ENCODE measurements around the gene KNCN.

KNCN gene

GRCh38 chr1:46547481-46548383 lies 3.7 kb downstream of the KNCN start:
- no peak overlapping the region for H2BK5ac ChIP-seq (ENCODE audit: low read length)
- peaks cover 0 to 5% of the 10 kb centered on the region in 2 donors for H3K9me3 ChIP-seq (replicated peaks in 1 of 2; ENCODE audit: control insufficient read depth in 2 of 2, insufficient read depth in 1 of 2, low read depth in 1 of 2, low read length in 2 of 2)
- H2BK120ac ChIP-seq (ENCODE audit: low read depth, low read length), result no peak overlapping the region
- H3K4me2 ChIP-seq (ENCODE audit: insufficient read depth, low read length, poor library complexity, severe bottlenecking), result no peak overlapping the region
- no peak overlapping the region for H3K9ac ChIP-seq (ENCODE audit: low read depth, low read length, poor library complexity)
- no CpG with 5 or more reads among the region's 22 CpGs for WGBS, 2 donors (ENCODE audit: extremely low coverage in 2 of 2, insufficient read length in 2 of 2, insufficient replicate concordance in 1 of 2)
- peak overlapping the region; percentile 54 for H3K18ac ChIP-seq (ENCODE audit: low read length)
- H3K23ac ChIP-seq (ENCODE audit: low read depth, low read length, poor library complexity), result no peak overlapping the region
- H4K91ac ChIP-seq (ENCODE audit: low read depth, low read length, poor library complexity), result no peak overlapping the region
- no peaks in the 10 kb centered on the region for H3K79me1 ChIP-seq (ENCODE audit: low read depth, low read length)
- H2AK5ac ChIP-seq (ENCODE audit: low read depth, low read length), result peak overlapping the region; percentile 77
- peaks cover 11 to 26% of the 10 kb centered on the region in 2 donors for H3K4me1 ChIP-seq (ENCODE audit: control insufficient read depth in 2 of 2, insufficient read depth in 1 of 2, low read depth in 1 of 2, low read length in 2 of 2)
- H2BK15ac ChIP-seq (ENCODE audit: low read length), result peak overlapping the region; percentile 79
- no peak for DNase-seq (ENCODE audit: low spot score)
- H3K4me3 ChIP-seq (ENCODE audit: low read length in 2 of 2), result no peak overlapping the region
- no peak overlapping the region for H3K27ac ChIP-seq (replicated peaks; ENCODE audit: low read length)
- H3K4ac ChIP-seq (ENCODE audit: low read length), result peak overlapping the region; percentile 79
- H3K27me3 ChIP-seq (ENCODE audit: control insufficient read depth in 3 of 3, insufficient read depth in 3 of 3, low read depth in 1 of 3, low read length in 3 of 3), result peaks cover 13 to 68% (median 36%) of the 10 kb centered on the region in 3 experiments
- H4K8ac ChIP-seq (ENCODE audit: low read depth, low read length), result no peak overlapping the region
- H3K36me3 ChIP-seq (replicated peaks in 1 of 2; ENCODE audit: control insufficient read depth in 2 of 2, insufficient read depth in 2 of 2, low read length in 2 of 2), result no peaks in the 10 kb centered on the region
- H2BK12ac ChIP-seq (ENCODE audit: low read length), result no peak overlapping the region
- no peak overlapping the region for H3K14ac ChIP-seq (ENCODE audit: low read length)
- H2AFZ ChIP-seq (ENCODE audit: low read length), result no peak overlapping the region

- Histone ChIP-seq H3K27ac (replicated peaks; ENCODE audit: low read length) (no peak overlapping the region), H2BK5ac (ENCODE audit: low read length) (no peak overlapping the region), H2BK15ac (ENCODE audit: low read length) (no peak overlapping the region), H3K79me1 (ENCODE audit: low read depth, low read length) (no peaks in the 10 kb centered on the region), H3K4me2 (ENCODE audit: insufficient read depth, low read length, poor library complexity, severe bottlenecking) (no peak overlapping the region), H3K9ac (ENCODE audit: low read depth, low read length, poor library complexity) (no peak overlapping the region), H3K4me3 (ENCODE audit: low read length in 2 of 2) (no peak overlapping the region), H2BK120ac (ENCODE audit: low read depth, low read length) (no peak overlapping the region), H2AFZ (ENCODE audit: low read length) (no peak overlapping the region), H3K4me1 (ENCODE audit: control insufficient read depth in 2 of 2, insufficient read depth in 1 of 2, low read depth in 1 of 2, low read length in 2 of 2) (peaks cover 11 to 26% of the 10 kb centered on the region in 2 donors), H3K4ac (ENCODE audit: low read length) (no peak overlapping the region), H3K14ac (ENCODE audit: low read length) (no peak overlapping the region), H3K27me3 (ENCODE audit: control insufficient read depth in 3 of 3, insufficient read depth in 3 of 3, low read depth in 1 of 3, low read length in 3 of 3) (peaks cover 13 to 68% (median 47%) of the 10 kb centered on the region in 3 experiments), H2BK12ac (ENCODE audit: low read length) (no peak overlapping the region), H3K36me3 (replicated peaks in 1 of 2; ENCODE audit: control insufficient read depth in 2 of 2, insufficient read depth in 2 of 2, low read length in 2 of 2) (no peaks in the 10 kb centered on the region), H2AK5ac (ENCODE audit: low read depth, low read length) (no peak overlapping the region), H4K91ac (ENCODE audit: low read depth, low read length, poor library complexity) (no peak overlapping the region), H4K8ac (ENCODE audit: low read depth, low read length) (no peak overlapping the region), H3K18ac (ENCODE audit: low read length) (no peak overlapping the region), H3K9me3 (replicated peaks in 1 of 2; ENCODE audit: control insufficient read depth in 2 of 2, insufficient read depth in 1 of 2, low read depth in 1 of 2, low read length in 2 of 2) (peaks cover 0 to 5% of the 10 kb centered on the region in 2 donors), H3K23ac (ENCODE audit: low read depth, low read length, poor library complexity) (no peak overlapping the region)
- no peak for DNase-seq (ENCODE audit: low spot score)
- no CpG with 5 or more reads among the region's 5 CpGs for WGBS, 2 donors (ENCODE audit: extremely low coverage in 2 of 2, insufficient read length in 2 of 2, insufficient replicate concordance in 1 of 2)
Measured at GRCh38 chr1:46546210-46546609, 5.2 kb downstream of the KNCN start.

DNA sequence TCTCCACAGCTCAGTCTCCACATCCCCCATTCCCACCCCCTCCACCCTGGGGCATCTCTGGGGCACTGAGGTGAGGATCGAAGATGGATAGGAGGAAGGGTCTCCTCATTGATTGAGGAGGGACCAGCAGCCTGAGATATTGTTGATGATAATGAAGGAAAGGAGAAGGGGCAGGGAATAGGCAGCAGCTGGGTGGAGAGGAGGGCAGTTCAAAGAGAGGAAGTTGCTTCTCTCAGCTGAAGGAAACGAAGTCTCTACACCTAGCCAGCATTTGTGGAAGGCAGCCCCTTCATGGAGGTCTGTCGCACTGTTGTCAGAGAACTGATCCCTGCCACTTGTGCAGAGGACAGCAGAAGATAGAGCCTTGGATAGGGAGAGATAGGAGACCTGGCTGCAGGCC lies 5.7 kb downstream of the KNCN start:
- Histone ChIP-seq H3K4me3 (ENCODE audit: low read length in 2 of 2) (no peak overlapping the region), H3K18ac (ENCODE audit: low read length) (no peak overlapping the region), H3K14ac (ENCODE audit: low read length) (no peak overlapping the region), H2AK5ac (ENCODE audit: low read depth, low read length) (no peak overlapping the region), H4K8ac (ENCODE audit: low read depth, low read length) (no peak overlapping the region), H3K79me1 (ENCODE audit: low read depth, low read length) (no peaks in the 10 kb centered on the region), H2BK15ac (ENCODE audit: low read length) (peak overlapping the region; percentile 26), H2AFZ (ENCODE audit: low read length) (no peak overlapping the region), H3K4ac (ENCODE audit: low read length) (no peak overlapping the region), H3K36me3 (replicated peaks in 1 of 2; ENCODE audit: control insufficient read depth in 2 of 2, insufficient read depth in 2 of 2, low read length in 2 of 2) (no peaks in the 10 kb centered on the region), H3K9me3 (replicated peaks in 1 of 2; ENCODE audit: control insufficient read depth in 2 of 2, insufficient read depth in 1 of 2, low read depth in 1 of 2, low read length in 2 of 2) (peaks cover 0 to 5% of the 10 kb centered on the region in 2 donors), H3K27me3 (ENCODE audit: control insufficient read depth in 3 of 3, insufficient read depth in 3 of 3, low read depth in 1 of 3, low read length in 3 of 3) (peaks cover 13 to 71% (median 47%) of the 10 kb centered on the region in 3 experiments), H2BK12ac (ENCODE audit: low read length) (no peak overlapping the region), H3K4me1 (ENCODE audit: control insufficient read depth in 2 of 2, insufficient read depth in 1 of 2, low read depth in 1 of 2, low read length in 2 of 2) (peaks cover 11 to 25% of the 10 kb centered on the region in 2 donors), H3K23ac (ENCODE audit: low read depth, low read length, poor library complexity) (peak overlapping the region; percentile 26), H2BK5ac (ENCODE audit: low read length) (no peak overlapping the region), H4K91ac (ENCODE audit: low read depth, low read length, poor library complexity) (no peak overlapping the region), H3K9ac (ENCODE audit: low read depth, low read length, poor library complexity) (no peak overlapping the region), H3K27ac (replicated peaks; ENCODE audit: low read length) (no peak overlapping the region), H3K4me2 (ENCODE audit: insufficient read depth, low read length, poor library complexity, severe bottlenecking) (no peak overlapping the region), H2BK120ac (ENCODE audit: low read depth, low read length) (no peak overlapping the region)
- DNase-seq (ENCODE audit: low spot score), result no peak
- WGBS, 2 donors (ENCODE audit: extremely low coverage in 2 of 2, insufficient read length in 2 of 2, insufficient replicate concordance in 1 of 2), result no CpG with 5 or more reads among the region's 3 CpGs

GRCh38 chr1:46544561-46545240 lies 6.7 kb downstream of the KNCN start:
- WGBS, 2 donors (ENCODE audit: extremely low coverage in 2 of 2, insufficient read length in 2 of 2, insufficient replicate concordance in 1 of 2), result no CpG with 5 or more reads among the region's 5 CpGs
- no peak overlapping the region for H3K4me3 ChIP-seq (ENCODE audit: low read length in 2 of 2)
- peak overlapping the region; percentile 81 for H2AK5ac ChIP-seq (ENCODE audit: low read depth, low read length)
- no peak overlapping the region for H3K14ac ChIP-seq (ENCODE audit: low read length)
- H3K79me1 ChIP-seq (ENCODE audit: low read depth, low read length), result no peaks in the 10 kb centered on the region
- no peaks in the 10 kb centered on the region for H3K36me3 ChIP-seq (replicated peaks in 1 of 2; ENCODE audit: control insufficient read depth in 2 of 2, insufficient read depth in 2 of 2, low read length in 2 of 2)
- peak overlapping the region; percentile 6 for H3K4ac ChIP-seq (ENCODE audit: low read length)
- H2BK5ac ChIP-seq (ENCODE audit: low read length), result no peak overlapping the region
- no peak overlapping the region for H3K4me2 ChIP-seq (ENCODE audit: insufficient read depth, low read length, poor library complexity, severe bottlenecking)
- H2BK12ac ChIP-seq (ENCODE audit: low read length), result no peak overlapping the region
- H3K23ac ChIP-seq (ENCODE audit: low read depth, low read length, poor library complexity), result peak overlapping the region; percentile 40
- no peak overlapping the region for H4K91ac ChIP-seq (ENCODE audit: low read depth, low read length, poor library complexity)
- no peak overlapping the region for H2BK15ac ChIP-seq (ENCODE audit: low read length)
- peak overlapping the region; percentile 36 for H3K18ac ChIP-seq (ENCODE audit: low read length)
- H3K27me3 ChIP-seq (ENCODE audit: control insufficient read depth in 3 of 3, insufficient read depth in 3 of 3, low read depth in 1 of 3, low read length in 3 of 3), result peaks cover 13 to 82% (median 47%) of the 10 kb centered on the region in 3 experiments
- peaks cover 0 to 5% of the 10 kb centered on the region in 2 donors for H3K9me3 ChIP-seq (replicated peaks in 1 of 2; ENCODE audit: control insufficient read depth in 2 of 2, insufficient read depth in 1 of 2, low read depth in 1 of 2, low read length in 2 of 2)
- H2AFZ ChIP-seq (ENCODE audit: low read length), result no peak overlapping the region
- no peak overlapping the region for H2BK120ac ChIP-seq (ENCODE audit: low read depth, low read length)
- peak overlapping the region; percentile 33 for H3K9ac ChIP-seq (ENCODE audit: low read depth, low read length, poor library complexity)
- H4K8ac ChIP-seq (ENCODE audit: low read depth, low read length), result no peak overlapping the region
- H3K27ac ChIP-seq (replicated peaks; ENCODE audit: low read length), result no peak overlapping the region
- H3K4me1 ChIP-seq (ENCODE audit: control insufficient read depth in 2 of 2, insufficient read depth in 1 of 2, low read depth in 1 of 2, low read length in 2 of 2), result peaks cover 6 to 16% of the 10 kb centered on the region in 2 donors
- no peak for DNase-seq (ENCODE audit: low spot score)
